GM12872 (cell line): ENCODE measurements around the gene HIBCH.

Experiments
- TF ChIP-seq, protein P1 (sequence below): IDR thresholded peaks from 3 replicates; pipeline ENCODE4 v1.5.1; 2011; ENCODE audit warnings: low read depth, mild to moderate bottlenecking, low read length, moderate library complexity; ENCODE audit not compliant: insufficient read depth

The HIBCH gene

GRCh38 chr2:190338453-190338852 is 18.8 kb upstream of the HIBCH start:
- TF ChIP-seq, protein P1, sequence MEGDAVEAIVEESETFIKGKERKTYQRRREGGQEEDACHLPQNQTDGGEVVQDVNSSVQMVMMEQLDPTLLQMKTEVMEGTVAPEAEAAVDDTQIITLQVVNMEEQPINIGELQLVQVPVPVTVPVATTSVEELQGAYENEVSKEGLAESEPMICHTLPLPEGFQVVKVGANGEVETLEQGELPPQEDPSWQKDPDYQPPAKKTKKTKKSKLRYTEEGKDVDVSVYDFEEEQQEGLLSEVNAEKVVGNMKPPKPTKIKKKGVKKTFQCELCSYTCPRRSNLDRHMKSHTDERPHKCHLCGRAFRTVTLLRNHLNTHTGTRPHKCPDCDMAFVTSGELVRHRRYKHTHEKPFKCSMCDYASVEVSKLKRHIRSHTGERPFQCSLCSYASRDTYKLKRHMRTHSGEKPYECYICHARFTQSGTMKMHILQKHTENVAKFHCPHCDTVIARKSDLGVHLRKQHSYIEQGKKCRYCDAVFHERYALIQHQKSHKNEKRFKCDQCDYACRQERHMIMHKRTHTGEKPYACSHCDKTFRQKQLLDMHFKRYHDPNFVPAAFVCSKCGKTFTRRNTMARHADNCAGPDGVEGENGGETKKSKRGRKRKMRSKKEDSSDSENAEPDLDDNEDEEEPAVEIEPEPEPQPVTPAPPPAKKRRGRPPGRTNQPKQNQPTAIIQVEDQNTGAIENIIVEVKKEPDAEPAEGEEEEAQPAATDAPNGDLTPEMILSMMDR = no peak

DNA sequence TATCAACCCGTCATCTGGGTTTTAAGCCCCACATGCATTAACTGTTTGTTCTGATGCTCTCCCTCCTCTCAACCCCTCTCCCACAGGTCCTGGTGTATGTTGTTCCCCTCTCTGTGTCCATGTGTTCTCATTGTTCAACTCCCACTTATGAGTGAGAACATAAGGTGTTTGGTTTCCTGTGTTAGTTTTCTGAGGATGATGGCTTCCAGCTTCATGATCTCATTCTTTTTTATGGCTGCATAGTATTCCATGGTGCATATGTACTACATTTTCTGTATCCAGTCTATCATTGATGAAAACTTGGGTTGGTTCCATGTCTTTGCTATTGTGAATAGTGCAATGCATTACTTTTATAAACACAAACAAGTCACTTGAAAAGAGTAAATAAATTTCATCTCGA is 16.8 kb upstream of the HIBCH start:
- TF ChIP-seq, protein P1 = no peak

- TF ChIP-seq, protein P1 = no peak
Observed at GRCh38 chr2:190335225-190335559, 15.6 kb upstream of the HIBCH start.

DNA sequence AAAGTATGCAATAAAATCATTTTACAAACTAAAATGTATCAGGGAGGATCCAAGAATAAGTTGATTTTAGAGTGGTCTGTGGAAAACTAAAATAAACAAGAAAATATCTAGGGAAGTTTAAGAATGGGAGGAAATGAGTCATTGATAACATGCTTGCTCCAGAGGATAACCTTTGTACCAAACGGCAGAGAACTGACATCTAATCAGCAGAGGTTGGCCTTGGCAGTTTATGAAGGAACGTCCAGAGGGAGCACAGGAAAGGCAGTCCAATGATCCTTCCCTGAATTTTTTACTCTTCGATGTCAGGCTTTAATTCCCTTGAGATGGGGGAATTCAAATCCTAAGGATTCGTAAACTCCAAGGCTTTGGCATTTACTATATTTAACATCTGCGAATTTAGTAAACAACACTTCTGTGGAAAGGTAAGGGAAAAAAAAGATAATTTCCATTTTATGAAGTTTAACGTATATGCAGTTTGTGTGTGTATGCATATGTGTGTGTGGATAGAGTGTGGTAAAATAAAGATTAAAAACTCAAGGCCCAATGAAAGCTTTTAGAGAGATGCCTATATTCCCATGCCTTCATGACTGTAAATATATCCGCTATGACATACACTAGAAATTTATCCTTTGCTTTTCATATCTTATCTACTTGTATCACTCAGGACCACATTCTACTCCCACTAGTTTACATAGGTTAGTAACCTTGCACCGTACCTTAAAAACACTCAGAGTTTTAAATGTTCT is 15.0 kb upstream of the HIBCH start:
- TF ChIP-seq, protein P1 = no peak

DNA sequence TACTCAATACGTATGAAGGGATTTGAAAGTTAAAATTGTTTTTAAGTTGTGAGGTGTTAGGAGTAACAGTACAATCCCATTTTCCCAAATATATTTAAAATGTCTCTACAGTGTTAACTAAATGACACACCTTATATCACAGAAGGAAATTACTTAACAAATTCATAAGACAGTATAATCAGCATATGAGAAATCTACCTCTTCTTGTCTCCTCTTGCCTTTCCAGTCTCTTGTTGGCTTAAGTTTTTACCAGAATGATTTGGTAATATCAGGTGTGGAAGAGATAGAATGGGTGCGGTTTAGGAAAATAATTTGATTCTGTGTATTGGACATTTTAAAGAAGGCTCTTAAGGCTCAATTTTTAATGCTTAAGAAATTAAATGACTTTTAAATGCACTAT is 14.3 kb upstream of the HIBCH start:
- TF ChIP-seq, protein P1 = no peak

DNA sequence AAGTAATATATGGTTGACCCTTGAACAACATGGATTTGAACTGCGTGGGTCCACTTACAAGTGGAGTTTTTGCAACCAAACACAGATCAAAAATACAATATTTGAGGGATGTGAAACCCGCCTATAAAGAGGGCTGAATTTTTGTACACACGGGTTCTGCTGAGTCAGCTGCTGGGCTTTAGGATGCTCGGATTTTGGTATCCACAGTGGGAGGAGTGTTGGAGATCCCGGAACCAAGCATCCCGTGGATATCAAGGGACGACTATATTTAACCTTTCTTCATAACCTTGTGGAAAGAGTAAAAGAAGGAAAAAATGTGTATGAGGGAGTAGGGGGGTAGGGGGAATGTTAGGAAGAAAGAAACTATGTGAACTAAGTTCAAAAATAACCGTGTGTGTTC is 13.8 kb upstream of the HIBCH start:
- TF ChIP-seq, protein P1 = no peak

DNA sequence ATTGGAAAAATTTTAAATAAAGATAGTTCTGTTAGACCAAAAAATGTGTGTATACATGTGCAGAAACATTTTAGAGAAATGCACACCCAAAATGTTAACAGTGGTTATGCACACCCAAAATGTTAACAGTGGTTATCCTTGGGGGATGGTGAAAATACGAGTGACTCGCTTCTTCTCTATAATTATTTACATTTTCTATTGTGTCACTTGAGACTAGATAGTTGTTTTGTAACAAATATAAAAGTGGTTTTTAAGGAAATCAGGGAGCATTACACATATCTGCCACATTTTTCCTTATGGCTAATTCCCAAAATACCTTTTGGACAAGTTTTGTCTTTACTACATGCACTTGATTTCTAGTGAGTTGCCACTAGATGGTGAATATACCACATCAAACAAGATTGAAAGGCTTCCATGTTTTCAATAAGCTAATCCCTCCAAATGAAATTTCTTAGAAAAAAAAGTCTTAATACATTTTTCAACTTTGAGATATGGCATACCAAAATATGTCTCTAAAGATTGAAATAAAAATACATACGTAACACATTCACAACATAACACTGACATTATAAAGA is 9.0 kb upstream of the HIBCH start:
- TF ChIP-seq, protein P1 = no peak
